NCI-H69 (cell line): Measurements from ENCODE around the gene SPECC1L.

Experiments
- DNase-seq: peaks from one replicate; lab custom pipeline; 2025; lab: John Stamatoyannopoulos, UW

Gene SPECC1L

DNA sequence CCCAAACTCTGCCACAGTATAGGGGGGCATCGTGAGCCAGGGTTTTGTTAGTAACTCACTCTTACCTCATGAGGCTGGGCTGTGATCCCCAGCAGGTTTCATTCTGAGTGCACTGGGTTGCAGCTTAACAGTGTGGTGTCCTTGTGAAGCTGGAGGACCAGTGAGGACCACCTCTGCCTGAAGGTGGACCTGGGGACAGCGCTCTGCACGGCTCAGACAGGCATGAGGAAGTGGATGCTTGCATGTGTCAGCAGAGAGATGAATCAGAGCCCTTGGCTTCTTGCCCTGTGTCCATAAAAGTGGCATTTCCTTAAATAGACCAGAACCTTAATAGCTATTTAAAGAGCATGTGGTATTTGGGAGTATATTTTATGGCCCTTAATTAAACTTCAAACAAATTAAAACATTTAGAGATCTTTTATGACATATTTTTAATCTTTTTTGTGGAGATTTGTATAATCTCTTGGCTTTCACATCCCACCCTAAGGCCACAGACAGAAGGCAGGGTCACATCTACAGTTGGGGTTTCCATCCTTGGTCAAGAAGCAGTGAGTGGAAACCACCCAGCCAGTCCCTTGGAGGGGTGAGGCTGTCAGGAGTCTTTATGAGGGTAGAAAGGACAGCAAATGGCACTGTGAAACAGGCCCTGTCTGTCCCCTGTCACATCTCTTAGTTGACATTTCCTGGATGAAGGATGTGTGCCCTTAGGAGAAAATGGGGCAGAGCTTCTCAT is 132.0 kb downstream of the SPECC1L start:
- DNase-seq, result peak; percentile 96

GRCh38 chr22:24403346-24403745 is 132.7 kb downstream of the SPECC1L start:
- DNase-seq, result no peak

GRCh38 chr22:24404561-24405275 is 134.1 kb downstream of the SPECC1L start:
- no peak for DNase-seq

GRCh38 chr22:24405631-24406321 is 135.1 kb downstream of the SPECC1L start:
- DNase-seq, result no peak

GRCh38 chr22:24406322-24407277 is 136.0 kb downstream of the SPECC1L start:
- no peak for DNase-seq

DNA sequence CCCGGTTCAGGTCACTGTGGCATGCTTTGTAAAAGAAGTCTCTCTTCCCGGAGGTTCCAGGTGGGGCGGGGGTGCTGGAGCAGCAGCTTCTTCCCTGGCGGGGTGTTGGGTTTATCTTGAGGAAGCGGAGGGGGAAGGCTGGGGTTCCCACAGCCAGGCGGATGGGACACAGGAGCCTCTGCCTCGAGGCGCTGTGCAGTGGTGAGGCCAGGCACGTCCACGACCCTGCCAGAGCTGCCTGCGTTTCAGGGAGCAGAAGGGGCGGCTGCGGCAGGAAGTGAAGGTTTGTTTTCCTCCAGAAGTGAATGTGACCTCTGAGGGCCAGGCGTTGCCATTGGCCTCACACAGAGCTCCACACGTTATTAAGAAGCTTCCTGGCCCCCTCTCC is 136.6 kb downstream of the SPECC1L start:
- no peak for DNase-seq

DNA sequence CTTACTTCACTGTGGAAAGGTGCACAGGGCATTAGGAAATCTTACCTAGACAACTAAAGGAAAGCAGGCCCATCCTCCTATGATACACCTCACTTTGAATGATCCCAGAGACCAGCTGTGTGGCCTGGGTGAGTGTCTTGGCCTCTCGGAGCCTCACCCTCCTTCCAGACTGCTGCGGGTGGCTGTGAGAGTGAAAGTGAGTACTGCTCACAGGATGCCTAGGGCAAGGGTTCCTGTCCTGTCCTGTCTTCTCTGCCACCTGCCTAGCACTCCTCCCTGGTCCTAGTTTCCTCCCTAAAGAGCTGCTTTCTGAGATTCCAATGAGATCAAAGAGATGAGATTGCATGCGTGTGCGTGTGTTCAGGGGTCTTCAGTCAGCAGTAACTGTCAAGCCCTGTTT is 137.3 kb downstream of the SPECC1L start:
- DNase-seq, result no peak

DNA sequence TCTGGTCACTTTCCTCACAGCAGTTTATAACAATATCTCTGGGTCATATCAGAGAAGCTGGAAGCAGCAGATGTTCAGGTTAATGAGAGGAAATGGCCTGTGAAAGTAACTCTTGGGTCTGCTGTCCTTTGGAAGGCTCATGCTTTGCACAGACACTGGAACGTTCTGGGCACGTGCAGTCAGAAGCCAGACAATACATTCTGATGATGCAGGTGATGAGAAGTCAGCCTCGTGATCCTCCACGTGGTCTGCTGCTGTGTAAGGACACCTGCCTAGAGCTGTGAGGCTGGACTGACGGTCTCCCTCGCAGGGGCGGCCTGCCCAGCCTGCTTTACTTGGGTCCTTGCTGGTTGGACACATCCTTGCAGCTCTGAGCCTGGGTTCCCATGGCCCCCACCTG is 138.0 kb downstream of the SPECC1L start:
- DNase-seq, result peak; percentile 42

- DNase-seq, result no peak
Measured at GRCh38 chr22:24409707-24410106, 139.1 kb downstream of the SPECC1L start.

DNA sequence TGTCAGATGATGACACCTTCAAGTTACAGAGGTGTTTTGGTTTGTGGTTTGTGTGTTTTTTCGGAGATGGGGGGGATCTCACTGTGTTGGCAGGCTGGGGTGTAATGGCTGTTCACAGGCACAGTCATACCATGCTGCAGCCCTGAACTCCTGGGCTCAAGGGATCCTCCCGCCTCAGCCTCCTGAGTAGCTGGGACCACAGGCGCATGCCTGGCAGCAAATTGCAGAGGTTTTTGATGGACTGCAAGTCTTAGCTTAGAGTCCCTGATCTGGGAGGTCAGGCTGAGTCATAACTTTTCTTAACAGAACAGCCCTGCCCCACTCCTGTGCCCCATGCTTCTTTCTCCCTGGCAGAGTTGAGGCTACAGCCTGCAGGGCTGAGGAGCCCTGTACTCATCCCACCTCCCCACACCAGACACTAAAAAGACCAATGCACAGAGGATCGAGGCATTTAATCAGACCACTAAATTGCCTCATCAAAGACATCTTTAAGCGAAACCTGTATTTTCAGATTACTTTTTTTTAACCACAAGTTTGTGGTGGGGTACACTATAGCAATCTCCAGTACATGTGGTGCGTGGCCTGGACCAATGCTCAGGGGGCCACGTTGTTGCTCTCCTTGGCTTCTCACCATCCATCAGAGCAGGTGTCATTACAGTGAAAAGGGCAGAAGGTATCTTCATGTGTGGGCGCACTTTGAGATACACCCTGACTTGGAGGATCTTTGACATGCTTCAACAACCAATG is 139.7 kb downstream of the SPECC1L start:
- DNase-seq, result no peak

DNA sequence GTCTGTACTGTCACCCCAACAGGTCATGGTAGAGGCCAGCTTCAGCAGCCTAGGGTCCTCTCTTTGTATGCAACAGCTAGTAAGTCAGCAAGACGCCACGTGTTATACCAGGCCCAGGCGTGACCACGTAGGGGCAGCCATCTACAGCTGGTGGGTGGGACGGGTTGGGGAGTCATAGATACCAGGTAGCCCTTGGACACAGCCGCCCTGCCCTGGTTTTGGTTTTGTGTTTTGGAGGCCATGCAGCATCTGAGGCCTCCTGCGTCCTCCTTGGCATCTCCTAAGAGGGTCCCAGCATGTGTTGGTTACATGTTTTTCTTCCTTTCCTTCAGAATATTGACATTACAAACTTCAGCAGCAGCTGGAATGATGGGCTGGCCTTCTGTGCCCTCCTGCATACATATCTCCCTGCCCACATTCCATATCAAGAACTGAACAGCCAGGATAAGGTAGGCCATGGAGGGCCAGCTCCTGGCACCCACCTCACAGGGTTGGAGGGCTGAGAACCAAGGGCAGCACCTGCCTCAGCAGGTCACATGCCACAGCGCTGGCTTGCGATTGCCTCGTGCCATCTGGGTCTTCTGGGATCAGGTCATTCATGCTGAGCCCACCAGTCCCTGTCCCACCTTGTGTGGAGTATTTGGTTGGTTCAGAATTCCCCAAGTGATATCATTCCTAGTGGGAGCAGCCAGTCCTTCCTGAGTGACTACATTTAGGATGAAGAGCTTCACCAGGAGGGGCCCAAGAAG is 140.8 kb downstream of the SPECC1L start:
- DNase-seq, result no peak

DNA sequence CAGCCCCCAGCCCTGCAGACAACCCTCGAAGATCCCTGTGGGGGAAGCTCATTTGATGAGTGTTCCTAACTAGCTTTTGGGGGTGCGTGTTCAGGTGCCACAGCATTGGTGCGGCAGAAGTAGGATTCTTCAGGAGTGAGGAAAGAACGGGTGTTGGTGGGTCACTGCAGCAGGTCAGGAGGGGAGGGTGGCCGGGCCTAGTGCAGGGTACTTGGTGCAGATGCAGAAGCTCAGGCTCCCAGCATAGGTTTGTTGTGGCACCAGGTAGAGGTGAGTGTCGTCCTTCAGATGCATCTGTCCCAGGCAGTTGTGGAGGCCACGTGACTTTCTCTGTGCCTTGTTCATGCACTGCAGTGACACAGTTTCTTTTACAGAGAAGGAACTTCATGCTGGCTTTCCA is 141.6 kb downstream of the SPECC1L start:
- no peak for DNase-seq

DNA sequence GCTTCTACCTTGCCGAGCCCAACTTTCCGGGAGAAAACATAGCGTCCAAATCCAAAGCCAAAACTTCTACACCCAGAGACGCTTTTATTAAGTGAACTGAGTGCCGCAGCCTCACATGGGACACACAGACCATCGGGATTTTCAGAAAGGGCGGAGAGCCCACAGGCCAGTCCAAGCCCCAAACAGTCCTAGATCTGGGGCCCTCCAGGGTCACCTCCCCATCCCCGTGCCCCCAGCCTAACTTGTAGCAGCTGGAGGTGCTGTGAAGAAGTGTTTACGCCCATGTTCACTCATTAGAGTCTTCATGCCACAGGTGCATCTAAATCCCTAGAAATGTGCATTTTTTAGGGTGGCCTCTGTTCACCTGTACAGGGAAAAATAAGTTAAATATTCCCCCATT is 142.6 kb downstream of the SPECC1L start:
- no peak for DNase-seq

- DNase-seq, result no peak
Measured at GRCh38 chr22:24413736-24414385, 143.2 kb downstream of the SPECC1L start.

- no peak for DNase-seq
Measured at GRCh38 chr22:24414523-24414922, 143.9 kb downstream of the SPECC1L start.

- DNase-seq, result no peak
Measured at GRCh38 chr22:24414984-24415945, 144.6 kb downstream of the SPECC1L start.

DNA sequence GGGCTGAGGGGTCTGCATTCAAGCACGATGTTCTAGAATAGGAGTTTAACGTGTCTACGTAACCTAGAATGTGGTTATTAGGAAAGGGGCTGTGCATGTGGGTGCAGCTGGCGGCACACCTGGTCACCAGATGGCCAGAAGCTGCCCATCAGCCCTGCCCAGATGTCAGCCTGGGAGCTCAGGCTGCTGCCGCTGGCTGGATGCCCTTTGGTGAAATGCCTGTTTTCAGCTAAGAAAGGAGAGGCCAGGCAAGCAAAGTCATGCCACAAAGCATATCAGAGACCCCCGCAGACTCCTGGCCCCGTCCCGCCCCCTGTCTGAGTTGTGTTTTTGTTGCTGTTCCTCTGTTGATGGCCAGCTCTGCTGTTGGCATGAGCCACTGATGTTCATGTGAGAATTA is 145.5 kb downstream of the SPECC1L start:
- peak; percentile 21 for DNase-seq

DNA sequence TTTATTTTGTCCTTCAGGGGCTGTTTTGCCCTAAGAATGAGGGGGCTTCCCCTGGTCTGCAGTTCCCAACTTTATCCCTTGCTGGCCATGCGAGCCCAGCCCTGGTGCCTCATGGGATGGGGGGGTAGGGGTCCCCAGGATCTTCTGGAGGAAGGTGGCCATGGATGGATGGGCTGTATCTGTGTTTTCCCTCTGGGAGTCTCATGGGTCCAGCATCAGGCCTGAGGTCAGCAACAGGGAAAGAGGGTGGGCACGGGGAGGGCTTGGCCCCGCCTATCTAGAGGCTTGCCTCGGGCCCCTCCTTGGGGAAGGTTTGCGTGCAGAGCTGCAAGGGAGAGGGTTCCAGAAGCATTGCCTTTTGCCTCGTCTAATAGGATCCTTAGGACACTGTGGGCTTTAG is 146.0 kb downstream of the SPECC1L start:
- DNase-seq, result no peak

DNA sequence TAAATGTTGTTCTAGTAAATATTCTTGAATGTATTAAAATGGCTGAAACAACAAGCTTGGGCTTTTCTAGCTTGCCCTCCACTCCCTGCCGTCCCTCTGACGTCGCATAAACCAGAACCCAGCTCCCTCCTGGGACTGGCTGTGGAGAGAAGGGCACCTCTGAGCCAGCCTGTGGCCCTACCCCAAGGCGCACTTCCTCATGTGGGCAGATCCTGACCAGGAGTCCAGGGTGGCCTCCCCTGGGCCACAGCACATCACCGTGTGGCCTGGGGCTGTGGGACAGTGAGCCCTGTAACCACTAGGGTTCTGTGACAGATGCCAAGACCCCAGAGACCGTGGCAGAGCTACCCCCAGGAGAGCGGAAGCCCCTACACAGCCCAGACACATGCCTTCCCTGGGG is 146.6 kb downstream of the SPECC1L start:
- DNase-seq, result no peak
